Right lobe of liver (tissue), 4 donors: ENCODE measurements around the gene HDHD3.

Source experiments
- POLR2A ChIP-seq: fragments of 450-650 bp; IDR thresholded peaks from one replicate; pipeline ENCODE4 v1.6.1; 2017; ENCODE audit warnings: antibody characterized with exemption, mild to moderate bottlenecking
- TF ChIP-seq, protein P1 (sequence below), 4 donors: fragments of 200-600 bp in 3 of 4; fragments of 450-650 bp in 1 of 4; IDR thresholded peaks; one replicate each; pipeline versions ENCODE4 v1.5.1 to v1.8.0; 2016 to 2022; ENCODE audit warnings: antibody characterized with exemption in 4 of 4, mild to moderate bottlenecking in 2 of 4
- donor health status: DM: no; HTN: no; CAD: no.
- donor health status: DM: no; HTN: no; CAD: no.
- donor health status: DM: no; HTN: yes; CAD: no.

DNA sequence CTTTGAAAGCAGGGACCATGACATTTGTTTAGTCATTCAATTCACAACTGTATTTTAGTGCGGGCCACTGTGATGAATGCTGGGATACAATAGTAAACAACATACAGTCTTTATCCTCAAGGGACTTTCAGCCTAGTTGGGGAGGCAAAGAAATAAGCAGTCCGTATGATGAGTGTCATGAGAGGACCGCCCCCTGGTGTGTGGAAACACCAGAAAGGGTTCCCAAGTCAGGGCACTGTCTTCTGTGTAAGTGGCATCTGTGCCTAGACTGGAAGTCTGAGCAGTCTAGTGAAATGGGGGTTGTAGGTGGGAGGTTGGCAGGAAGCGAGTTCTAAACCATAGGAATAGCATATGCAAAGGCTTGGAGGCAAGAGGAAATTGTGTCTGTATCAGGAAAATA, 40.6 kb upstream of the HDHD3 start:
- TF ChIP-seq, protein P1, sequence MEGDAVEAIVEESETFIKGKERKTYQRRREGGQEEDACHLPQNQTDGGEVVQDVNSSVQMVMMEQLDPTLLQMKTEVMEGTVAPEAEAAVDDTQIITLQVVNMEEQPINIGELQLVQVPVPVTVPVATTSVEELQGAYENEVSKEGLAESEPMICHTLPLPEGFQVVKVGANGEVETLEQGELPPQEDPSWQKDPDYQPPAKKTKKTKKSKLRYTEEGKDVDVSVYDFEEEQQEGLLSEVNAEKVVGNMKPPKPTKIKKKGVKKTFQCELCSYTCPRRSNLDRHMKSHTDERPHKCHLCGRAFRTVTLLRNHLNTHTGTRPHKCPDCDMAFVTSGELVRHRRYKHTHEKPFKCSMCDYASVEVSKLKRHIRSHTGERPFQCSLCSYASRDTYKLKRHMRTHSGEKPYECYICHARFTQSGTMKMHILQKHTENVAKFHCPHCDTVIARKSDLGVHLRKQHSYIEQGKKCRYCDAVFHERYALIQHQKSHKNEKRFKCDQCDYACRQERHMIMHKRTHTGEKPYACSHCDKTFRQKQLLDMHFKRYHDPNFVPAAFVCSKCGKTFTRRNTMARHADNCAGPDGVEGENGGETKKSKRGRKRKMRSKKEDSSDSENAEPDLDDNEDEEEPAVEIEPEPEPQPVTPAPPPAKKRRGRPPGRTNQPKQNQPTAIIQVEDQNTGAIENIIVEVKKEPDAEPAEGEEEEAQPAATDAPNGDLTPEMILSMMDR (IDR thresholded peaks at IDR 0.05): no peak
- TF ChIP-seq POLR2A: no peak
